Activated T-cell treated with anti-CD3 and anti-CD28 coated beads, Interleukin-2, amount 50 U/mL, for 72 hours (primary cell): Measurements from ENCODE around the gene SGO2. TPM values are rescaled to one million over a fixed set of nuclear protein-coding genes. Genes with fewer than 3 reads are reported as not detected.

Experiments
- ATAC-seq, 2 donors: fragments of 150-1000 bp; cut with Tn5 transposase; replicated peaks in 1 of 2; 2 replicates each; pipeline ENCODE4 v1.10.0; 2021; ENCODE audit warnings: moderate library complexity in 2 of 2, mild to moderate bottlenecking in 1 of 2
- DNase-seq, 2 donors: peaks; one replicate each; pipeline ENCODE4 v3.0.0; 2021 to 2022; ENCODE audit warnings: mixed read lengths in 1 of 2
- H3K27ac Mint-ChIP-seq: one replicate; pipeline ENCODE4 v1.8.0; 2022; ENCODE audit warnings: mild to moderate bottlenecking, moderate library complexity, mixed read lengths
- H3K27me3 Mint-ChIP-seq: one replicate; pipeline ENCODE4 v1.8.0; 2022; ENCODE audit warnings: low read depth, mixed read lengths
- H3K36me3 Mint-ChIP-seq, 2 donors: one replicate each; pipeline ENCODE4 v1.8.0; 2022; ENCODE audit warnings: mixed read lengths in 2 of 2, mild to moderate bottlenecking in 1 of 2; ENCODE audit not compliant: insufficient read depth in 2 of 2
- H3K4me1 Mint-ChIP-seq: one replicate; pipeline ENCODE4 v1.8.0; 2022; ENCODE audit warnings: low read depth, mixed read lengths
- H3K4me3 Mint-ChIP-seq, 2 donors: one replicate each; pipeline ENCODE4 v1.8.0; 2022; ENCODE audit warnings: mild to moderate bottlenecking in 2 of 2, mixed read lengths in 2 of 2, moderate library complexity in 2 of 2
- H3K9me3 Mint-ChIP-seq, 2 donors: one replicate each; pipeline ENCODE4 v1.8.0; 2022; ENCODE audit warnings: mixed read lengths in 2 of 2
- total RNA-seq, 2 donors: library from RNA; stranded (reverse); gene quantifications; one replicate each; pipeline ENCODE4 v1.2.3, GENCODE V29; 2022

The SGO2 gene, protein sequence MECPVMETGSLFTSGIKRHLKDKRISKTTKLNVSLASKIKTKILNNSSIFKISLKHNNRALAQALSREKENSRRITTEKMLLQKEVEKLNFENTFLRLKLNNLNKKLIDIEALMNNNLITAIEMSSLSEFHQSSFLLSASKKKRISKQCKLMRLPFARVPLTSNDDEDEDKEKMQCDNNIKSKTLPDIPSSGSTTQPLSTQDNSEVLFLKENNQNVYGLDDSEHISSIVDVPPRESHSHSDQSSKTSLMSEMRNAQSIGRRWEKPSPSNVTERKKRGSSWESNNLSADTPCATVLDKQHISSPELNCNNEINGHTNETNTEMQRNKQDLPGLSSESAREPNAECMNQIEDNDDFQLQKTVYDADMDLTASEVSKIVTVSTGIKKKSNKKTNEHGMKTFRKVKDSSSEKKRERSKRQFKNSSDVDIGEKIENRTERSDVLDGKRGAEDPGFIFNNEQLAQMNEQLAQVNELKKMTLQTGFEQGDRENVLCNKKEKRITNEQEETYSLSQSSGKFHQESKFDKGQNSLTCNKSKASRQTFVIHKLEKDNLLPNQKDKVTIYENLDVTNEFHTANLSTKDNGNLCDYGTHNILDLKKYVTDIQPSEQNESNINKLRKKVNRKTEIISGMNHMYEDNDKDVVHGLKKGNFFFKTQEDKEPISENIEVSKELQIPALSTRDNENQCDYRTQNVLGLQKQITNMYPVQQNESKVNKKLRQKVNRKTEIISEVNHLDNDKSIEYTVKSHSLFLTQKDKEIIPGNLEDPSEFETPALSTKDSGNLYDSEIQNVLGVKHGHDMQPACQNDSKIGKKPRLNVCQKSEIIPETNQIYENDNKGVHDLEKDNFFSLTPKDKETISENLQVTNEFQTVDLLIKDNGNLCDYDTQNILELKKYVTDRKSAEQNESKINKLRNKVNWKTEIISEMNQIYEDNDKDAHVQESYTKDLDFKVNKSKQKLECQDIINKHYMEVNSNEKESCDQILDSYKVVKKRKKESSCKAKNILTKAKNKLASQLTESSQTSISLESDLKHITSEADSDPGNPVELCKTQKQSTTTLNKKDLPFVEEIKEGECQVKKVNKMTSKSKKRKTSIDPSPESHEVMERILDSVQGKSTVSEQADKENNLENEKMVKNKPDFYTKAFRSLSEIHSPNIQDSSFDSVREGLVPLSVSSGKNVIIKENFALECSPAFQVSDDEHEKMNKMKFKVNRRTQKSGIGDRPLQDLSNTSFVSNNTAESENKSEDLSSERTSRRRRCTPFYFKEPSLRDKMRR
- 10 to 100 TPM; 36.5 to 38.9 TPM for total RNA-seq

DNA sequence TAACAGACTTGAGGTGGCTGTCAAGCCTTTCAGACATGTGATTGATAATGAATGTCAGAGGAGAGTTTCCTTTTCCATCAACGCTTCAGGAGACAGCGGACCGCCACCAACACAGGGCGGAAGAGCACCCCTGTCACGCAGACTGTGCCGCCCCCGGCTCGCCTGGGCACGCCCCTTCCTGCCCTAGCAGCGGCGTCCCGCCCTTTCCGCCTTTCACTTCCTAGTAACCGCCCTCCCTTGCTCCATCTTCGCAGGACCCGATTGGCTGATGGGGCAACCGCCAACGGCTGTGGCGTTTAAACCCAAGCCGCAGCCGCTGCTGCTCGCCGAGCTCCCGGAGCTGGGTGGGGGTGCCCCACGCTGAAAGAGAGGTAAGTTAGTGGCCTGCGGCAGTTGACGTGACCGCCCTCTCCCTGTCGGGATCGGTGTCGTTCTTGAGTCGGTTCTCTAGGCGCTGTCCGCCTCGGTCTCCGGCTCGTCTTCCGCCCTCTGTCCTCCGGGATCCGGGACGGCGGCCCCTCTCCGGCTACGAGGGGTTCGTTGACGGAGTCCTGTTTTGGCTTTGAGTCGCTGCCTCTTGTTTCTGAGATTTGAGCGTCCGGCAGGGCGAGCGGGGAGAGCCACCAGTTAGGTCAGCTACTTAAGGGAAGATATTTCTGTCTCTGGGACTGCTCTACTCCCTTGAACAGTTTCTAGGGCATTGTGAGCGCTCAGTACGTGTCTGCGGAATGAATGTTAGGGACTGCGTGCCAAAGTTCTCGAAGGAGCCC is at the start of gene SGO2:
TSS of gene SGO2 (plus strand) at position 326 of the 770 bp plus-strand sequence. CDS start 6,769 bp downstream, outside the sequence.
- ATAC-seq (peak; percentile 99), DNase-seq (peak; percentile 98)
- Mint-ChIP-seq H3K4me1 (peaks cover 29% of the 10 kb centered on the region), H3K9me3 (no peaks in the 10 kb centered on the region), H3K27ac (peak within 1 kb of the TSS; percentile 91), H3K27me3 (no peaks in the 10 kb centered on the region), H3K4me3 (peak within 1 kb of the TSS; percentile 93 to 96), H3K36me3 (peaks cover 4 to 7% of the 10 kb centered on the region in 2 donors)

DNA sequence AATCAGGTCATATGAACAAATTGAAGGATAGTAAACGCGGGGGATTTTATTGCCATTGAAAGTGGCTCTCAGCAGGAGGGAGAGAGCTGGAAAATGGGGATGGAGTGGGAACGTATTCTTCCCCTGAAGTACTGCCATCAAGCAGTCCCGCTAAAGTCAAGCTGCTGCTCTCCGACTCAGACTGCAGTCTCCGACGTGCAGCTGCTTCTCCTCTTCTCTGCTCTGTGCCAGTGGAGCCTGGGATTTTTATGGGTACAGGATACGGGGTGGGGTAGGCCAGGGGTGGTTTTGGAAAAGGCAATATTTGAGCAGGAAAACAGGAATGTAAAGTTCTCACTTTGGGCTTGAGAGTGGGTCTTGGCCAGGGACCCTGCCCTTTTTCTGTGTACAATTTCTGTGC is 49.2 kb upstream of the SGO2 start:
- Mint-ChIP-seq H3K27me3 (no peaks in the 10 kb centered on the region), H3K27ac (no peak overlapping the region), H3K4me3 (no peak overlapping the region), H3K9me3 (no peaks in the 10 kb centered on the region), H3K36me3 (no peaks in the 10 kb centered on the region), H3K4me1 (peaks cover 8% of the 10 kb centered on the region)
- ATAC-seq (no peak), DNase-seq (no peak)

DNA sequence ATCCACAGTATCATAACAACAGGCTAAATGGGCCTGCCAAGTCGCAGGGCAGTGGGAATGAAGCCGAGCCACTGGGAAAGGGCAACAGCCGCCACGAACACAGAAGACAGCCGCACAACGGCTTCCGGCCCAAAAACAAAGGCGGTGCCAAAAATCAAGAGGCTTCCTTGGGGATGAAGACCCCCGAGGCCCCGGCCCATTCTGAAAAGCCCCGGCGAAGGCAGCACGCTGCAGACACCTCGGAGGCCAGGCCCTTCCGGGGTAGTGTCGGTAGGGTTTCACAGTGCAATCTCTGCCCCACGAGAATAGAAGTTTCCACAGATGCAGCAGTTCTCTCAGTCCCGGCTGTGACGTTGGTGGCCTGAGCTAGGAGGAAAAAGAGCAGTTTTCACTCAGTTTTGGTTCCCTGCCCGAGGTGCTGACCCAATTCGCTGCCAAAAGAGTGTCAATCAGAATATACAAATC is 48.3 kb upstream of the SGO2 start:
- H3K9me3 Mint-ChIP-seq: no peaks in the 10 kb centered on the region
- ATAC-seq (no peak), DNase-seq (no peak)
- peaks cover 8% of the 10 kb centered on the region for H3K4me1 Mint-ChIP-seq
- no peak overlapping the region for H3K27ac Mint-ChIP-seq
- no peaks in the 10 kb centered on the region for H3K36me3 Mint-ChIP-seq
- H3K27me3 Mint-ChIP-seq: no peaks in the 10 kb centered on the region
- H3K4me3 Mint-ChIP-seq: no peak overlapping the region

DNA sequence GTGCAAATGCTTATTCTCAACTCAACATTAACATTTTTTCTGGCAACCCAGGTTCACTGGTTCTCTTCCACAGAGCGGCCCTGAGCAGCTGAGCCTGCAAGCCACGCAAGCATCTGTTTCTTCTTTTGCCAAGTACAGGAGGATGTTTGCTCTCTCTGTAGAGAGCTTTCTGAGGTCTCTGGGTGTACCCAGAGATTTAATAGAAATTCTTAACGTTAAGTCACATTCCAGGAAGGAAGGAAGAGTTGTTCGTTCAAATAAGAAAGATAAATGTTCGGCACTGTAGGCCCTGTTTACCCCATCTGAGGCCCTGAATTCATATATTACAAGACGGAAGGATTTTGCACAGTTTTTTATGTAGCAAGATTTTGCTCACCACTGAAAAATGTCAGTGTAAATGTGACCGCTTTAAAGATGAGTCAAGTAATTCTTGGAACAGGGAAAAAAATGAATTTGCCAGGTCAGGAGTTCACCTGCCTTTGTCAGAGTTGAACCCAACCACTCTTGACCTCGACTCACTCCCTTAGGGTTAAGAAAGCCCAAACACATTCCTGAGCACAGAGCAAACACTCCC is 46.2 kb upstream of the SGO2 start:
- ATAC-seq (peak in 1 of 2 donors; percentile 57), DNase-seq (no peak)
- Mint-ChIP-seq H3K27ac (peak overlapping the region; percentile 90), H3K4me3 (peak overlapping the region in 1 of 2 donors; percentile 40), H3K27me3 (no peaks in the 10 kb centered on the region), H3K36me3 (no peaks in the 10 kb centered on the region), H3K4me1 (peaks cover 8% of the 10 kb centered on the region), H3K9me3 (no peaks in the 10 kb centered on the region)

DNA sequence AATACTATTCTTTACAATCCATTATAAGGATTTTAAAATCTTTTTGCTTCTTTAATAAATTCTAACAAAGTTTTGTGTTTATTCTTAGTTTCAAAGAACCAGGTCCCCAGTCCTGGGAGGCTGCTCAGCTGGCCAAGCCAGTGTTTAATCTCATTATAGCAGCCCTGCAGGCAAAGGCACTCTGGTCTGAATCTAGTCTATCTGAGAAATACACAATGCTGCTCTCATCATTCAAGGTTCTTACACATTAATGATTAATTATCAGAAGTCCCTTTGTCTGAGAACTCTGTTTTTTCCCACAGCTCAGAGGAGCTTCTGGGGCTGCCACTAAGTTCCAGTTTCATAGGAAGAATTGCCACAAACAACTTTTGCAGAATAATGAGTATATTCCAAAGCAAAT is 43.8 kb upstream of the SGO2 start:
- H3K9me3 Mint-ChIP-seq: no peaks in the 10 kb centered on the region
- H3K4me3 Mint-ChIP-seq: no peak overlapping the region
- H3K4me1 Mint-ChIP-seq: peaks cover 8% of the 10 kb centered on the region
- DNase-seq: no peak
- no peaks in the 10 kb centered on the region for H3K27me3 Mint-ChIP-seq
- H3K27ac Mint-ChIP-seq: no peak overlapping the region
- ATAC-seq: no peak
- H3K36me3 Mint-ChIP-seq: no peaks in the 10 kb centered on the region

DNA sequence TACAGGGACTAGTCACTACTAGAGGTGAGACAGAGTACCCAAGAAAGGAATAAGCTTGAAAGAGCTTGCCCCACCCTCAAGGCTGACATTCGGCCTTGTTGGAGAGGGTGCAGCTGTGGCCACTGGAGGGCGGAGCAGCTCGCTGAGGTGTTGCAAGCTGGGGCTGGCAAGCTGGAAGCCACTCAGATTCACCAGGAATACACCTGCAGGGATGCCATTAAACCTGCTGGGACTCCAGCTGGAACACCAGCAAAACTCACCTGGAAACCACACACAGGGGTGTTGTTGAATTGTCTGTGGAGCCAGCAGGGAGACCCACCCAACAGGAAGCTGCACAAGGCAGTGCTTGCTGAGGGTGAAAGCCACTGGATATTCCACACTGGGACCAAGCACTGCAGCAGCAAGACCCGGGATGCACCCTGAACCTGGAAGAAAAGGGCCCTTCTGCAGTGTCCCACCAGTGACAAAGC is 42.2 kb upstream of the SGO2 start:
- Mint-ChIP-seq H3K4me1 (peaks cover 8% of the 10 kb centered on the region), H3K4me3 (no peak overlapping the region), H3K9me3 (no peaks in the 10 kb centered on the region), H3K27ac (no peak overlapping the region), H3K36me3 (no peaks in the 10 kb centered on the region), H3K27me3 (no peaks in the 10 kb centered on the region)
- DNase-seq (peak; percentile 40), ATAC-seq (peak; percentile 62 to 72)

DNA sequence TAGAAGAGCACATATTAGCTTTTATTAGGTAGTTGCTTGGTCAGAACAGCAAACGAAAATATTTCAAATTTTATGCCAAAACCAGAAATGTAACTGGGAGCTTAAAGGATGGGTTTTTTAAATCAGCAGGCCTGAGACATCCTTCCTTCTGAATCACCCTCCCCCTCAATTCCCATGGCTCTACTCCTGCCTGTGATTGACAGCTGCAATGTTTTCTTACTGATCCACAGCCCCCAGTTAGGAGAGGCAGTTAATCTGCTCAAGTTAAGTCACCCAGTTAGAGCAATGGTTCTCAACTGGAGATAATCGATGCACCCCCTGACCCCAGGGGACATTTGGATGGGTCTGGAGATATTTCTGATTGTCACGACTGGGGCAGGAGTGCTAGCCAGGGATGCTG is 41.1 kb upstream of the SGO2 start:
- no peak overlapping the region for H3K4me3 Mint-ChIP-seq
- no peak for DNase-seq

DNA sequence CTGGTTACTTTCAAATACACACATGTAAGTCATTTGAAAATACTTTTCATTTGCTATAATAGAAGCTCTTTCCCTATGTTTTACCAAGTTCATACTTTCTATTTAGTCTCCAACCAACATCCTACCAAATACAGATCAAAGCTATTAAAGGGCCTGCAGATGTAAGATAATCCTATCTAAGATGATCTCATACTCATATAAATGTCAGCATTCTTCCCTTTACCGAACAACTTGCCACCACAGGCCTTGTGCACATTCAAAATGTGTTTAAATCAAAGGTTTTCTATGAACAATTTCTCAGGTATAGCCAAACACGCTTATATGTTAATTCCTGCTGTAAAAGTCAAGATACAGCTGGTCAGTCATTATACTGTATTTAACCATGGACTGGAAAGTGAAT is 39.5 kb upstream of the SGO2 start:
- Mint-ChIP-seq H3K4me3 (no peak overlapping the region), H3K27me3 (no peaks in the 10 kb centered on the region), H3K36me3 (peaks cover 3 to 10% of the 10 kb centered on the region in 2 donors), H3K4me1 (no peaks in the 10 kb centered on the region), H3K27ac (no peak overlapping the region), H3K9me3 (peaks cover 0 to 1% of the 10 kb centered on the region in 2 donors)
- no peak for DNase-seq
- no peak for ATAC-seq

More for the DNA sequence above, 41.1 kb upstream of the SGO2 start:
- Mint-ChIP-seq H3K27ac (no peak overlapping the region), H3K9me3 (no peaks in the 10 kb centered on the region), H3K36me3 (peaks cover 0 to 5% of the 10 kb centered on the region in 2 donors), H3K27me3 (no peaks in the 10 kb centered on the region), H3K4me1 (no peaks in the 10 kb centered on the region)
- ATAC-seq: no peak

DNA sequence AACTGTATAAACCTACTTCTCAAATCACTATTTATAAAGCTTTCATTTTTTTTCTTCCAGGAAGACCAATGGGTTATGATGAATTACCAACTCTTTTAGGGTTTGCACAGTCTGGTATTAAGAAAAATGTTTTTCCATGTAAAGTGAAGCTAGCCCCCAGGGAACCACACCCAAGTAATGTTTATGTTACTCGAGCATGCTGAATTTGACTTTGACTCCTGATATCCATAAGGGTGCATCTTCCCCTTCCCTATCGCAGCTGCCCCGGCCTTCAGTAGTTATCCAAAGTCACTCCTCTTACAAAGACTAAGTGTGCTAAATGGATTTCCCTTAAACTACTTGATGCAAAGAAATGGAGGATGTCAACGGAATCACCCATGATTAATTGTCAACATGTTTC is 37.8 kb upstream of the SGO2 start:
- Mint-ChIP-seq H3K9me3 (peaks cover 0 to 1% of the 10 kb centered on the region in 2 donors), H3K36me3 (peaks cover 7 to 20% of the 10 kb centered on the region in 2 donors), H3K27ac (no peak overlapping the region), H3K4me3 (no peak overlapping the region), H3K27me3 (no peaks in the 10 kb centered on the region), H3K4me1 (no peaks in the 10 kb centered on the region)
- no peak for DNase-seq
- no peak for ATAC-seq

DNA sequence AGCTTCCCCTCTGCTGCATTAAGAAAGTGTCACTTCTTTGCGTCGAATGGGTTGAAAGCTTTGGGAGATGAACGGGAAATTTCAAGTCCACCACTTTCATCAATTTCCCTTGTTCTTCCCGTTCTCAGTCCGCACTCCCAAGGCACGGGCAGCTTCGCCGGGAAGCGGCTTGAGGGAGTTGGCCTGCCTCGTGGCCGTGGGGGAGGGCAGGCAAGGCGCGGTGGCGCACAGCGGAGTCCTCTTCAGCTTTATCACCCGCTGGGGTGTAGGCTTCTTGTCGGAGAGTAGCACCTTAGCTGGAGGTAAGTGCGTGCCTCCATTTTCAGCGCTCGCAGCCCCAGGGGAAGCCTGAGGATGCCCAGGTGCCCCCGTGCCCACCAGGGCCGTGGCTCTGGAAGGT is 36.0 kb upstream of the SGO2 start:
- peaks cover 7 to 20% of the 10 kb centered on the region in 2 donors for H3K36me3 Mint-ChIP-seq
- no peak overlapping the region for H3K27ac Mint-ChIP-seq
- no peaks in the 10 kb centered on the region for H3K4me1 Mint-ChIP-seq
- no peak for DNase-seq
- ATAC-seq: no peak
- peaks cover 0 to 1% of the 10 kb centered on the region in 2 donors for H3K9me3 Mint-ChIP-seq
- no peaks in the 10 kb centered on the region for H3K27me3 Mint-ChIP-seq
- no peak overlapping the region for H3K4me3 Mint-ChIP-seq

DNA sequence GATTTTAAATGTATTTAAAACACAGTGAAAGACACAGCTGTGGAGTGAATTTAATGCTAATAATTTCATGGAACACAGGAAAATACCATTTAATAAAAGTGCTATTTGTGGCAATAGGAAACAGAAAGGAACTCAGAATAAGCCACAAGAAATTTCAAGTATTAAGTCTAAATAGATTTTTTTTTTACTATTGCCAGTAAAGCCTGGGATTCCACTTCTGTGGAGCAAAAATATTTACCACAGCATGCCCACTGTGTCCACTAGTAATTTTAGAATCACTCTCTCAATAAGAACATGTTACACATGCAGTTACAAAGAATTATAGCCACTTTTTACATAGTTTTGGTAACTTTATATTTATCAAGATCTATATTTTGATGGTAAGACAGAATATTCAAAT is 33.4 kb upstream of the SGO2 start:
- H3K36me3 Mint-ChIP-seq: peaks cover 7 to 20% of the 10 kb centered on the region in 2 donors

DNA sequence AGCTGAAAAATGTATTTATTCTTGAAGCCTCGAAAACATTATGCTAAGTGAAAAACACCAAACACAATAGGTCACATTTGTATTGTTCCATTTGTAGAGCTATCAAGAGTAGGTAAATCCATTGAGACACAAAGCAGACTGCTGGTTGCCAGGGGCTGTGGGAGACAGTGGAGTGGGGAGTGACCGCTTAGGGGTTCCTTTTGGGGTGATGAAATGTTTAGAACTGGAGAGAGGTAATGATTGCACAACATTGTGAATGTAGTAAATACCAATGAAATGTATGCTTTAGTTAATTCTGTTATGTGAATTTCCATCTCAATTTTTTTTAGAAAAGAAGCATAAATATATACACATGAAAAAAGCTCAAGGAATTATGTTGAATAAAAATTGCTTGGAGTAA is 32.0 kb upstream of the SGO2 start:
- Mint-ChIP-seq H3K9me3 (peaks cover 0 to 1% of the 10 kb centered on the region in 2 donors), H3K4me1 (no peaks in the 10 kb centered on the region), H3K27ac (no peak overlapping the region), H3K27me3 (no peaks in the 10 kb centered on the region), H3K4me3 (no peak overlapping the region), H3K36me3 (peaks cover 7 to 19% of the 10 kb centered on the region in 2 donors)
- ATAC-seq: no peak
- DNase-seq: no peak

More for the DNA sequence above, 33.4 kb upstream of the SGO2 start:
- ATAC-seq (no peak), DNase-seq (no peak)
- H3K4me3 Mint-ChIP-seq: no peak overlapping the region
- no peaks in the 10 kb centered on the region for H3K4me1 Mint-ChIP-seq
- H3K9me3 Mint-ChIP-seq: peaks cover 0 to 1% of the 10 kb centered on the region in 2 donors
- no peaks in the 10 kb centered on the region for H3K27me3 Mint-ChIP-seq
- H3K27ac Mint-ChIP-seq: no peak overlapping the region
